Measurements from ENCODE around the gene MSMP. TPM values are rescaled to one million over a fixed set of nuclear protein-coding genes. Genes with fewer than 3 reads are reported as not detected.
A peak's percentile ranks its signal among the peaks of the same experiment; 100 is the strongest.

The MSMP gene
- total and polyA plus RNA-seq, 9 of the 15 experiments (the other 6 are each of a cell fraction or from before 2014, with no cell fraction given): 0.60 TPM; not detected in 8

DNA sequence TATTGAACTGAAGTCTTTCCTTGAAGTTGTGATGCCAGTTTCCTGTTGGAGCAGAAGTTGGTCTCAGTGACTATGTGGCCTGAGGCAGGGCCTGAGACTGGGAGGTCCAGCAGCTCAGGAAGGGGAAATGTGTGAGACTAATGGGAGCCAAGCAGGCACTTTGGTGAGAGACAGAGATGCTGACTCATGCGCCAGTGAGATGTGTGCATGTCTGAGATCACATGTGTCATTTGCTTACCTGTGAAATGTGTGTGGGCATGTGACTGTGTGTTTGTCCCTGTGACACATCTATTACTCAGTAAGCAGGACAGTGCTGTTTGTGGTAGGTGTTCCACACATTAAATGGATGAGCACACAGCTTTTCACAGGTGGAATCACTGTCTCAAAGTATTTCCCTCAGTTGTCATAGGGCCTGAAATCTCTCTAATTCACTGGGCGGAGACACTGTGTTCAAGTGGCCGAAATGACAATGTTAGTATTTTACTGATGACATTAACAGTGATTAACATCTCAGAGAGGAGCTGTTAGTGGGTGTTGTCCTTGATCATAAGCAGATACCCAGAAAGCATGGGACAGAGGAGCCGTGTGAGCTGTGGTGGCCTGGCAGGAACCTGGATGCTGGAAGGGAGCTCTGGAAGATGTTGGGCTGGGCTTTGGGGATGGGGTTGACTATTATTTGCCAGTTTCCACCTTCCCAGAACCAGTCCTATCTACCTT, 44.7 kb upstream of the MSMP start (continued):
- TF ChIP-seq ZNF224 (CRISPR knock-in tag; IDR thresholded peaks at IDR 0.05): no peak
- TF ChIP-seq MAZ (CRISPR knock-in tag; conservative IDR thresholded peaks at IDR 0.05 in 1 of 2, IDR thresholded peaks at IDR 0.05 in 1 of 2): no peak
- no peak for TF ChIP-seq TAF7 (tag; IDR thresholded peaks at IDR 0.05)
- TF ChIP-seq SMARCE1 (IDR thresholded peaks at IDR 0.05): peak; percentile 43; the same call in 1 of the 2 replicates
- peak; percentile 91 for TF ChIP-seq MAFG (tag; conservative IDR thresholded peaks at IDR 0.05)
- TF ChIP-seq RB1 (IDR thresholded peaks at IDR 0.05; ENCODE audit: low read depth): no peak
- 0 out of 2 replicates have a peak, but pooled peaks have one; percentile 24 for TF ChIP-seq BACH1 (tag; IDR thresholded peaks at IDR 0.05)
- TF ChIP-seq, protein P1, sequence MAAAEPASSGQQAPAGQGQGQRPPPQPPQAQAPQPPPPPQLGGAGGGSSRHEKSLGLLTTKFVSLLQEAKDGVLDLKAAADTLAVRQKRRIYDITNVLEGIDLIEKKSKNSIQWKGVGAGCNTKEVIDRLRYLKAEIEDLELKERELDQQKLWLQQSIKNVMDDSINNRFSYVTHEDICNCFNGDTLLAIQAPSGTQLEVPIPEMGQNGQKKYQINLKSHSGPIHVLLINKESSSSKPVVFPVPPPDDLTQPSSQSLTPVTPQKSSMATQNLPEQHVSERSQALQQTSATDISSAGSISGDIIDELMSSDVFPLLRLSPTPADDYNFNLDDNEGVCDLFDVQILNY (CRISPR knock-in tag; IDR thresholded peaks at IDR 0.05): no peak
- TF ChIP-seq POLR2AphosphoS5 (IDR thresholded peaks at IDR 0.05; ENCODE audit: control insufficient read depth, insufficient read depth, low read depth, low read length): no peak
- TF ChIP-seq TCF7 (IDR thresholded peaks at IDR 0.05; ENCODE audit: borderline replicate concordance): no peak
- no peak for TF ChIP-seq SAFB2 (IDR thresholded peaks at IDR 0.05; ENCODE audit: borderline replicate concordance, low read depth, low read length, severe bottlenecking)
- TF ChIP-seq NFIC (IDR thresholded peaks at IDR 0.05): no peak
- no peak for TF ChIP-seq YBX1 (IDR thresholded peaks at IDR 0.05)
- 0 out of 2 replicates have a peak, but pooled peaks have one; percentile 28 for TF ChIP-seq MAX (CRISPR knock-in tag; IDR thresholded peaks at IDR 0.05)
- TF ChIP-seq, protein P2, sequence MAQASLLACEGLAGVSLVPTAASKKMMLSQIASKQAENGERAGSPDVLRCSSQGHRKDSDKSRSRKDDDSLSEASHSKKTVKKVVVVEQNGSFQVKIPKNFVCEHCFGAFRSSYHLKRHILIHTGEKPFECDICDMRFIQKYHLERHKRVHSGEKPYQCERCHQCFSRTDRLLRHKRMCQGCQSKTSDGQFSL (CRISPR knock-in tag; IDR thresholded peaks at IDR 0.05): no peak
- TF ChIP-seq, protein P2 (tag; IDR thresholded peaks at IDR 0.05): no peak
- TF ChIP-seq NR4A1 (CRISPR knock-in tag; IDR thresholded peaks at IDR 0.05): no peak
- TF ChIP-seq NR4A1 (tag; IDR thresholded peaks at IDR 0.05): no peak
- no peak for TF ChIP-seq CREM (IDR thresholded peaks at IDR 0.05; ENCODE audit: low read depth)
- no peak for TF ChIP-seq ZNF444 (CRISPR knock-in tag; IDR thresholded peaks at IDR 0.05)
- peak; percentile 81 for TF ChIP-seq ATF3 (IDR thresholded peaks at IDR 0.05)
- TF ChIP-seq ATF3 (CRISPR knock-in tag; conservative IDR thresholded peaks at IDR 0.05): no peak
- peak; percentile 9 for TF ChIP-seq PHF20 (IDR thresholded peaks at IDR 0.05; ENCODE audit: partially characterized antibody)
- no peak for TF ChIP-seq IRF2 (CRISPR knock-in tag; IDR thresholded peaks at IDR 0.05)
- TF ChIP-seq L3MBTL2 (IDR thresholded peaks at IDR 0.05): 0 out of 2 replicates have a peak, but pooled peaks have one; percentile 26
- peak; percentile 89 for TF ChIP-seq MAFK (IDR thresholded peaks at IDR 0.05; ENCODE audit: low read length)
- TF ChIP-seq, protein P3, sequence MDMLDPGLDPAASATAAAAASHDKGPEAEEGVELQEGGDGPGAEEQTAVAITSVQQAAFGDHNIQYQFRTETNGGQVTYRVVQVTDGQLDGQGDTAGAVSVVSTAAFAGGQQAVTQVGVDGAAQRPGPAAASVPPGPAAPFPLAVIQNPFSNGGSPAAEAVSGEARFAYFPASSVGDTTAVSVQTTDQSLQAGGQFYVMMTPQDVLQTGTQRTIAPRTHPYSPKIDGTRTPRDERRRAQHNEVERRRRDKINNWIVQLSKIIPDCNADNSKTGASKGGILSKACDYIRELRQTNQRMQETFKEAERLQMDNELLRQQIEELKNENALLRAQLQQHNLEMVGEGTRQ (CRISPR knock-in tag; IDR thresholded peaks at IDR 0.05): peak; percentile 13; the same call in 1 of the 2 replicates
- TF ChIP-seq ZEB2 (IDR thresholded peaks at IDR 0.05): peak; percentile 73

Data from K562 (cell line).